HCT116 (cell line): ENCODE results near the gene LSM2. TPM values are rescaled to one million over a fixed set of nuclear protein-coding genes. Genes with fewer than 3 reads are reported as not detected.
"Not testable (repeated sequence)": the region's sequence is repeated elsewhere in the genome, so short reads cannot be mapped to it uniquely, and the experiment has no call there.

Source experiments
- ATAC-seq: fragments of 200-7000 bp; cut with Tn5 transposase; 2 replicates; pipeline ENCODE4 v1.9.1; 2020; ENCODE audit warnings: mild to moderate bottlenecking, moderate library complexity
- BruUV-seq: library from RNA; stranded (reverse); fragments of 400-500 nt; replicated peaks from 2 replicates; lab custom pipeline; 2021; lab: Mats Ljungman, UMichigan
- CTCF ChIA-PET: fragments of 300-600 bp; sonication (Branson Sonifier 250); formaldehyde crosslinking; loops from one replicate; lab custom pipeline; 2021; ENCODE audit warnings: antibody characterized with exemption; lab: Charles Lee
- POLR2A ChIA-PET: fragments of 300-600, 350-600 bp; sonication (Branson Sonifier 250); formaldehyde crosslinking; loops from one replicate; lab custom pipeline; 2021; ENCODE audit warnings: antibody characterized with exemption; lab: Charles Lee
- RAD21 ChIA-PET, 2 experiments: fragments of 300-600 bp; sonication (Branson Sonifier 250); formaldehyde crosslinking; loops; one replicate each; lab custom pipeline; 2023; ENCODE audit warnings: low total read pairs in 2 of 2; ENCODE audit not compliant: uncharacterized antibody in 2 of 2, unreplicated experiment in 2 of 2, low non-redundant PET in 1 of 2; lab: Charles Lee
- DNase-seq: peaks from one replicate; pipeline ENCODE4 v3.0.0-alpha.2; 2010; ENCODE audit warnings: low read depth, low spot score
- H2AFZ ChIP-seq: fragments of 200-600 bp; shearing (Covaris generic), sonication (generic); 2 replicates; pipeline ENCODE4 v1.6.1; 2017; ENCODE audit warnings: low read depth, mixed run types, mixed read lengths, antibody characterized with exemption, low read length; ENCODE audit not compliant: poor library complexity, severe bottlenecking
- H3K27ac ChIP-seq: 2 replicates; pipeline ENCODE4 v1.5.1; 2012; ENCODE audit warnings: low read depth, low read length
- H3K27me3 ChIP-seq: fragments of 200-600 bp; sonication (generic); 2 replicates; pipeline ENCODE4 v1.6.1; 2016; ENCODE audit warnings: mixed run types, low read length, mixed read lengths; ENCODE audit not compliant: insufficient read depth
- H3K36me3 ChIP-seq, 2 experiments: fragments of 200-500 bp in 1 of 2; fragments of 200-600 bp in 1 of 2; sonication (Bioruptor generic) in 1 of 2; sonication (generic) in 1 of 2; 2 replicates each; pipeline versions ENCODE4 v1.5.1 to v1.6.1; 2014 to 2016; ENCODE audit warnings: low read length in 2 of 2, inconsistent platforms in 1 of 2, mixed read lengths in 1 of 2, mixed run types in 1 of 2; ENCODE audit not compliant: insufficient read depth in 2 of 2, control insufficient read depth in 1 of 2
- H3K4me1 ChIP-seq, 2 experiments: fragments of 200-600 bp in 1 of 2; sonication (generic) in 1 of 2; 2 replicates each; pipeline versions ENCODE4 v1.5.1 to v1.6.1; 2012 to 2017; ENCODE audit warnings: low read length in 2 of 2, inconsistent platforms in 1 of 2, mild to moderate bottlenecking in 1 of 2, mixed read lengths in 1 of 2, mixed run types in 1 of 2, moderate library complexity in 1 of 2; ENCODE audit not compliant: insufficient read depth in 2 of 2, control insufficient read depth in 1 of 2
- H3K4me2 ChIP-seq: fragments of 200-600 bp; sonication (generic); 2 replicates; pipeline ENCODE4 v1.6.1; 2017; ENCODE audit warnings: mixed run types, low read length, mixed read lengths
- H3K4me3 ChIP-seq, 2 experiments: fragments of 200-600 bp in 1 of 2; sonication (generic) in 1 of 2; replicated peaks in 1 of 2; 2 replicates each; pipeline ENCODE4 v1.5.1; 2011 to 2016; ENCODE audit warnings: low read length in 2 of 2, control low read depth in 1 of 2, low read depth in 1 of 2, mild to moderate bottlenecking in 1 of 2, mixed read lengths in 1 of 2, mixed run types in 1 of 2
- H3K79me2 ChIP-seq: fragments of 200-600 bp; sonication (generic); 2 replicates; pipeline ENCODE4 v1.6.1; 2017; ENCODE audit warnings: mild to moderate bottlenecking, mixed run types, low read length, moderate library complexity, mixed read lengths; ENCODE audit not compliant: insufficient read depth
- H3K9ac ChIP-seq: fragments of 200-600 bp; sonication (generic); 2 replicates; pipeline ENCODE4 v1.6.1; 2016; ENCODE audit warnings: low read length, mixed read lengths
- H3K9me2 ChIP-seq: fragments of 200-600 bp; sonication (generic), shearing (Covaris generic); 2 replicates; pipeline ENCODE4 v1.6.1; 2017; ENCODE audit warnings: mixed run types, mild to moderate bottlenecking, moderate library complexity; ENCODE audit not compliant: insufficient read depth
- H3K9me3 ChIP-seq, 2 experiments: fragments of 200-500 bp in 1 of 2; fragments of 200-600 bp in 1 of 2; sonication (Bioruptor generic) in 1 of 2; sonication (generic) in 1 of 2; 2 replicates each; pipeline ENCODE4 v1.6.1; 2014 to 2017; ENCODE audit warnings: low read length in 2 of 2, mixed read lengths in 2 of 2, inconsistent platforms in 1 of 2, low read depth in 1 of 2, mild to moderate bottlenecking in 1 of 2, mixed run types in 1 of 2, moderate library complexity in 1 of 2; ENCODE audit not compliant: control insufficient read depth in 1 of 2, insufficient read depth in 1 of 2
- H4K20me1 ChIP-seq: fragments of 200-600 bp; sonication (generic), shearing (Covaris generic); 2 replicates; pipeline ENCODE4 v1.6.1; 2017; ENCODE audit warnings: mixed run types, mild to moderate bottlenecking, moderate library complexity; ENCODE audit not compliant: insufficient read depth
- FOSL1 ChIP-seq: IDR thresholded peaks from 2 replicates; pipeline ENCODE4 v1.6.1; 2012; ENCODE audit warnings: low read depth
- intact Hi-C: fragments of 100-400 bp; cut with micrococcal nuclease; formaldehyde crosslinking; loops from 2 replicates; pipeline ENCODE4 v1.10.0; 2022
- total RNA-seq: library from RNA; stranded (reverse); gene quantifications from one replicate; pipeline ENCODE4 v1.2.1, GENCODE V29; 2021; ENCODE audit not compliant: unreplicated experiment

The LSM2 gene
- total RNA-seq, 1 experiment from 2014 or later: 89.7 TPM

- intact Hi-C loops, H3K9me3 ChIP-seq, POLR2A ChIA-PET, H3K27ac ChIP-seq, ATAC-seq, H3K36me3 ChIP-seq, H3K4me3 ChIP-seq, H3K4me2 ChIP-seq, DNase-seq, H2AFZ ChIP-seq, H3K9me2 ChIP-seq, H3K9ac ChIP-seq, H4K20me1 ChIP-seq, RAD21 ChIA-PET, CTCF ChIA-PET, H3K27me3 ChIP-seq, BruUV-seq: not testable (repeated sequence)
- Histone ChIP-seq H3K79me2 (peaks cover 28% of the 10 kb centered on the region), H3K4me1 (peaks cover 20 to 23% of the 10 kb centered on the region in 2 experiments)
Measured at GRCh38 chr6:31808599-31808998, 1.8 kb upstream of the LSM2 start.

- H3K4me1 ChIP-seq: peaks cover 13 to 16% of the 10 kb centered on the region in 2 experiments
- no peaks in the 10 kb centered on the region for H3K27me3 ChIP-seq
- H3K4me2 ChIP-seq: peak overlapping the region; percentile 98
- peaks cover 40% of the 10 kb centered on the region for H3K79me2 ChIP-seq
- intact Hi-C loops: no loop called here
- DNase-seq: no peak
- H3K4me3 ChIP-seq: peak overlapping the region; percentile 93 to 94
- H3K9me3 ChIP-seq: no peaks in the 10 kb centered on the region
- H2AFZ ChIP-seq: peak overlapping the region; percentile 33
- ChIA-PET POLR2A (interaction anchor here (0.5 to 4.8 kb wide), 9 partner anchors 10 to 141 kb away, joined by 3 to 49 read pairs (median 4); partner anchors contain the start of genes GPANK1, HSPA1B and VARS1), CTCF (interaction anchor here (1.3 to 2.4 kb wide), 3 partner anchors 10 to 68 kb away, joined by 3 to 16 read pairs (median 5); partner anchors contain the start of gene VARS1), RAD21 (no interaction called here)
- ATAC-seq: peak; percentile 16
- peak overlapping the region; percentile 85 for H3K27ac ChIP-seq
- H3K9me2 ChIP-seq: no peaks in the 10 kb centered on the region
- peaks cover 3 to 11% of the 10 kb centered on the region in 2 experiments; a peak in 3 of 4 replicates for H3K36me3 ChIP-seq
- TSS peak; percentile 74 for BruUV-seq
- peak overlapping the region; percentile 95 for H3K9ac ChIP-seq
- H4K20me1 ChIP-seq: no peaks in the 10 kb centered on the region
- no peak for TF ChIP-seq FOSL1
Measured at GRCh38 chr6:31805939-31806469, 762 bp downstream of the LSM2 start.

DNA sequence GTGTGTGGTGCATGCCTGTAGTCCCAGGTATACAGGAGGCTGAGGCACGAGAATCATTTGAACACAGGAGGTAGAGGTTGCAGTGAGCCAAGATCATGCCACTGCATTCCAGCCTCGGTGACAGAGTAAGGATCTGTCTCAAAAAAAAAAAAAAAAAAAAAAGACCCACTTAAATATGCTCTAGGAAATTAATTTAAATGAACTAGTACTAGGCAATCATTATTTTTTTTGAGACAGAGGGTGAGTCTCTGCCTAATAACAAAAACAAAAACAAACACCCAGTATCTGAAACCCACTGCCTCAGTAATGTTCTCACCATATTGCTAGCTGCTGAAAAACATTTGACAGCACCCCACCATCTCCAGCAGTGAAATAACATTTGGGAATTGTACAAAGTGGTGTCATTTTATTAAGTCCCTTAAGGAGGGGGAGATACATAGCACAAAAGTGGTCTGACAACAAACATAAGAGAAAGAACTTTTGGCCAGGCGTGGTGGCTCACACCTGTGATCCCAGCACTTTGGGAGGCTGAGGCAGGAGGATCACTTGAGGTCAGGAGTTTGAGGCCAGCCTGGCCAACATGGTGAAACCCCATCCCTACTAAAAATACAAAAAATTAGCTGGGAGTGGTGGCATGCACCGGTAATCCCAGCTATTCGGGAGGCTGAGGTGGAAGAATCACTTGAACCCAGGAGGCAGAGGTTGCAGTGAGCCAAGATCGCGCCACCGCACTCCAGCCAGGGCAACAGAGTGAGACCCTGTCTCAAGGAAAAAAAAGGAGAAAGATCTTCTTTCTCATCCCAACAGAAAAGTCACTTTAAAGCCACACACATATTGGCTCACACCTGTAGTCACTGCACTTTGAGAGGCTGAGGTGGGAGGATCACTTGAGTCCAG lies 5.5 kb downstream of the LSM2 start:
- RAD21 ChIA-PET, BruUV-seq, H3K27ac ChIP-seq, ATAC-seq, H3K9ac ChIP-seq, H4K20me1 ChIP-seq, H3K9me3 ChIP-seq, intact Hi-C loops, H3K27me3 ChIP-seq, H3K4me2 ChIP-seq, CTCF ChIA-PET, H2AFZ ChIP-seq, H3K9me2 ChIP-seq, DNase-seq, H3K4me3 ChIP-seq: not testable (repeated sequence)
- peaks cover 6 to 12% of the 10 kb centered on the region in 2 experiments; a peak in 3 of 4 replicates for H3K36me3 ChIP-seq
- POLR2A ChIA-PET: interaction anchor here (1.3 to 1.5 kb wide), 2 partner anchors 13 to 26 kb away, joined by 3 to 5 read pairs; partner anchors contain the start of gene HSPA1B
- peaks cover 8 to 15% of the 10 kb centered on the region in 2 experiments for H3K4me1 ChIP-seq
- H3K79me2 ChIP-seq: peaks cover 35% of the 10 kb centered on the region
